Upper lobe of left lung (tissue), 4 donors: Measurements from ENCODE around the gene DAD1.

Experiments
- EP300 ChIP-seq, 4 donors: sonication (generic); formaldehyde crosslinking; IDR thresholded peaks; one replicate each; pipeline ENCODE4 v1.5.1; 2017; ENCODE audit warnings: antibody characterized with exemption in 4 of 4, control low read depth in 2 of 4
- POLR2A ChIP-seq, 4 donors: fragments of 450-650 bp; IDR thresholded peaks; one replicate each; pipeline ENCODE4 v1.5.1; 2016 to 2017; ENCODE audit warnings: antibody characterized with exemption in 4 of 4, mild to moderate bottlenecking in 2 of 4
- POLR2AphosphoS5 ChIP-seq, 2 donors: sonication (generic); formaldehyde crosslinking; IDR thresholded peaks; one replicate each; pipeline ENCODE4 v1.5.1; 2017; ENCODE audit warnings: antibody characterized with exemption in 2 of 2
- TF ChIP-seq, protein P1 (sequence below), 6 experiments: fragments of 450-650 bp in 4 of 6; fragments of 200-600 bp in 2 of 6; sonication (generic) in 2 of 6; IDR thresholded peaks; one replicate each; pipeline ENCODE4 v1.5.1; 2016 to 2019; ENCODE audit warnings: antibody characterized with exemption in 6 of 6

- no peak for TF ChIP-seq POLR2AphosphoS5 (IDR thresholded peaks at IDR 0.05)
- TF ChIP-seq, protein P1, sequence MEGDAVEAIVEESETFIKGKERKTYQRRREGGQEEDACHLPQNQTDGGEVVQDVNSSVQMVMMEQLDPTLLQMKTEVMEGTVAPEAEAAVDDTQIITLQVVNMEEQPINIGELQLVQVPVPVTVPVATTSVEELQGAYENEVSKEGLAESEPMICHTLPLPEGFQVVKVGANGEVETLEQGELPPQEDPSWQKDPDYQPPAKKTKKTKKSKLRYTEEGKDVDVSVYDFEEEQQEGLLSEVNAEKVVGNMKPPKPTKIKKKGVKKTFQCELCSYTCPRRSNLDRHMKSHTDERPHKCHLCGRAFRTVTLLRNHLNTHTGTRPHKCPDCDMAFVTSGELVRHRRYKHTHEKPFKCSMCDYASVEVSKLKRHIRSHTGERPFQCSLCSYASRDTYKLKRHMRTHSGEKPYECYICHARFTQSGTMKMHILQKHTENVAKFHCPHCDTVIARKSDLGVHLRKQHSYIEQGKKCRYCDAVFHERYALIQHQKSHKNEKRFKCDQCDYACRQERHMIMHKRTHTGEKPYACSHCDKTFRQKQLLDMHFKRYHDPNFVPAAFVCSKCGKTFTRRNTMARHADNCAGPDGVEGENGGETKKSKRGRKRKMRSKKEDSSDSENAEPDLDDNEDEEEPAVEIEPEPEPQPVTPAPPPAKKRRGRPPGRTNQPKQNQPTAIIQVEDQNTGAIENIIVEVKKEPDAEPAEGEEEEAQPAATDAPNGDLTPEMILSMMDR (IDR thresholded peaks at IDR 0.05) = no peak
- no peak for TF ChIP-seq POLR2A (IDR thresholded peaks at IDR 0.05)
- TF ChIP-seq EP300 (IDR thresholded peaks at IDR 0.05) = no peak
These were observed 22.2 kb downstream of the DAD1 start for GRCh38 chr14:22566845-22567244.
